ENCODE measurements around the gene PRKCZ. TPM values are rescaled to one million over a fixed set of nuclear protein-coding genes. Genes with fewer than 3 reads are reported as not detected.

Gene PRKCZ
- total and polyA plus RNA-seq, 12 donors = 8.4 to 18.4 (median 14.5) TPM

DNA sequence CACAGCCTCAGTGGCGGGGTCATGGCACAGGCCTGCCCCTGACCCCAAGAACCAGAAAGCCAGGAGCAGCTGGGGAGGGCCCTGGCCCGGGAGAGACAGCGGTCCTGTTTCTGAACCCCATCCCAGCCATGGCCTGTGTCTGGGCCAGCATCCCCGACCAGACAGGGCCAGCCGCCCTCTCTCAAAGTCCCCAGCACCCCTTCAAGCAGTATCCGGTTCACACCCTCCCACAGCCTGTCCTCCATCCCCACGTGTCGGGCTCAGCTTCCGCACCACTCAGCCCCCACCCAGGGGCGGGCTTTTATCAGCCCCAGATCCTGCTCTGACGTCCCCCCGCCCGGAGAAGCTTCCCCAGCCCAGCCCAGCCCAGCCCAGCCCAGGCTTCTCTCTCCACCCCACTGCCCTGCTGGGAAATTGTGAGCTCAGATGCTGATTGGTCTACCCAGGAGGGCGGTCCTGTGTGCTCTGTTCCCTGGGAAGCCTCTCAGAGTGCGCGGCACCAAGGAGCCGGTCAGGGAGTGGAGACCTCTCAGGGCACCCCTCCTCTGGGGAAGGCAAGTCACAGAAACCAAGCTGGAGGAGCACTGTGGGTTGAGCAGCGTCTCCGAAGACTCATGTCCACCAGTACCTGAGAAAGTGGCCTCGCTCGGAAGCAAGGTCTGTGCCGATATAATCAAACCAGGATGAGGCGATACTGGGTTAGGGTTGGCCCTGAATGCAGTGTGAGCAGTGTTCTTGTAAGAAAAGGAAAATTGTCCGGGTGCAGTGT is 149.0 kb downstream of the PRKCZ start:
- no peaks in the 10 kb centered on the region for H3K27me3 ChIP-seq
- intact Hi-C loops (cut with DNase I) = loop anchor here (2.0 to 10.0 kb wide), 8 partner anchors 33 to 446 kb away; partner anchors contain the start of gene PANK4 (in 1 of the 10)
- DNase-seq (peak; percentile 90 to 95), ATAC-seq (peak; percentile 79 to 88 (median 84))
- H3K36me3 ChIP-seq = no peaks in the 10 kb centered on the region
- no peaks in the 10 kb centered on the region for H3K9me3 ChIP-seq
- TF ChIP-seq, protein P1, sequence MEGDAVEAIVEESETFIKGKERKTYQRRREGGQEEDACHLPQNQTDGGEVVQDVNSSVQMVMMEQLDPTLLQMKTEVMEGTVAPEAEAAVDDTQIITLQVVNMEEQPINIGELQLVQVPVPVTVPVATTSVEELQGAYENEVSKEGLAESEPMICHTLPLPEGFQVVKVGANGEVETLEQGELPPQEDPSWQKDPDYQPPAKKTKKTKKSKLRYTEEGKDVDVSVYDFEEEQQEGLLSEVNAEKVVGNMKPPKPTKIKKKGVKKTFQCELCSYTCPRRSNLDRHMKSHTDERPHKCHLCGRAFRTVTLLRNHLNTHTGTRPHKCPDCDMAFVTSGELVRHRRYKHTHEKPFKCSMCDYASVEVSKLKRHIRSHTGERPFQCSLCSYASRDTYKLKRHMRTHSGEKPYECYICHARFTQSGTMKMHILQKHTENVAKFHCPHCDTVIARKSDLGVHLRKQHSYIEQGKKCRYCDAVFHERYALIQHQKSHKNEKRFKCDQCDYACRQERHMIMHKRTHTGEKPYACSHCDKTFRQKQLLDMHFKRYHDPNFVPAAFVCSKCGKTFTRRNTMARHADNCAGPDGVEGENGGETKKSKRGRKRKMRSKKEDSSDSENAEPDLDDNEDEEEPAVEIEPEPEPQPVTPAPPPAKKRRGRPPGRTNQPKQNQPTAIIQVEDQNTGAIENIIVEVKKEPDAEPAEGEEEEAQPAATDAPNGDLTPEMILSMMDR (IDR thresholded peaks at IDR 0.05) = peak in 1 of 9 donors; percentile 16
- H3K4me3 ChIP-seq = peak overlapping the region; percentile 31 to 64 (median 56)
- 5 to 8% methylated on average over 20 to 24 of the region's 24 CpGs for WGBS, 2 donors
- H3K27ac ChIP-seq = peak overlapping the region; percentile 70 to 90 (median 84)
- peaks cover 25 to 56% (median 44%) of the 10 kb centered on the region in 9 donors for H3K4me1 ChIP-seq

DNA sequence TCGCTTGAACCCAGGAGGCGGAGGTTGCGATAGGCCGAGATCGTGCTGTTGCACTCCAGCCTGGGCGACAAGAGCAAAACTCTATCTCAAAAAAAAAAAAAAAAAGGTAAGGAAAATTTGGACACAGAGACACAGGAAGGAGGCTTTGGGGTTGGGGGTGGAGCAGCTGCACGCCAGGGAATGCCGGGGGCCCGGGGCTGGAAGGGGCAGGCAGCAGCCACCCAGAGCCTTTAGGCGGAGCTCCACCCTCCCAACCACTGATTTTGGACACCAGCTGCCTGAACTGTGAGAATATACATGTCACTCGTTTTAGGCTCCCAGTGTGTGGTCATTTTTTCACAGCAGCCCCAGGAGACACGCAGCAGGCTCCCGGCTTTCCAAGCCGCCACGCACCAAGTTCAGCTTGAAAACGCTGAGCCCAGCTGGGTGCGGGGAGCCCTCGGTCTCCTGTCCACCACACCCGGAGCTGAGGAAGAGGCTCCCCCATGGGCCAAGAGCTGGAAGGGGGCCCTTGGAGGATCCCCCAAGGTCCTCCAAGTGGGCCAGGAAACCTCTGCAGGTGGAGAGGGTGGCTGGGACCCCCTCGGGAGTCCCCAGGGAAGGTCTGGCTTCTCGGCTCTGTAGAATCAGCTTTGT is 150.2 kb downstream of the PRKCZ start:
- Histone ChIP-seq H3K36me3 (no peaks in the 10 kb centered on the region), H3K4me1 (peaks cover 26 to 58% (median 46%) of the 10 kb centered on the region in 9 donors), H3K4me3 (peak overlapping the region in 4 of 10 donors; percentile 52 to 64 (median 62)), H3K9me3 (no peaks in the 10 kb centered on the region), H3K27me3 (no peaks in the 10 kb centered on the region), H3K27ac (peak overlapping the region in 3 of 10 donors; percentile 85 to 89 (median 86))
- intact Hi-C loops (cut with DNase I) = loop anchor here in 1 of 10 donors (5.0 kb wide), 1 partner anchor 342 kb away; no protein-coding TSS in a partner anchor
- WGBS, 2 donors = 69 to 74% methylated on average over 21 of the region's 21 CpGs
- no peak for DNase-seq
- TF ChIP-seq, protein P1 (IDR thresholded peaks at IDR 0.05) = no peak
- no peak for ATAC-seq

DNA sequence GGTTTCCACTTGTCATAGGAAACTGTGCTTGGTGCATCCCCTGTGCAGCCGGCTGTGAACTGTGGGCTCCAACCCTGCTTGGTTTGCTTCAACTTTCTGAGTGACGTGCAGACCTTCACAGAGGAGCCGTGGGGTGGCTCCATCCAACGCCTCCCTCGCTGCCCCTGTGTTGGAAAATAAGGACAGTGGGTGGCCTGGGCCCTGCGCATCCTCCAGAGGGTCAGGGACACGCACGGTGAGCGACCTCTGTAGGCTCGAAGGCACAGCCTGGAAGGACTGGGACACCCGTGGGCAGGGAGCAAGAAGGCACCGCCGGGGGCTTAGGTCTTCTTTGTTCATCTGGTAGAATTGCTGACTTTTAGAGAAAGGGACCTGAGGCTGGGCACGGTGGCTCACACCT is 150.9 kb downstream of the PRKCZ start:
- ATAC-seq (no peak), DNase-seq (no peak)
- H3K4me3 ChIP-seq = no peak overlapping the region
- H3K27me3 ChIP-seq = no peaks in the 10 kb centered on the region
- H3K9me3 ChIP-seq = no peaks in the 10 kb centered on the region
- 93 to 94% methylated on average over 14 of the region's 14 CpGs for WGBS, 2 donors
- no peaks in the 10 kb centered on the region for H3K36me3 ChIP-seq
- TF ChIP-seq, protein P1 (IDR thresholded peaks at IDR 0.05) = no peak
- intact Hi-C loops (cut with DNase I) = loop anchor here in 1 of 10 donors (5.0 kb wide), 1 partner anchor 341 kb away; no protein-coding TSS in a partner anchor
- no peak overlapping the region for H3K27ac ChIP-seq
- peaks cover 27 to 58% (median 47%) of the 10 kb centered on the region in 9 donors for H3K4me1 ChIP-seq

DNA sequence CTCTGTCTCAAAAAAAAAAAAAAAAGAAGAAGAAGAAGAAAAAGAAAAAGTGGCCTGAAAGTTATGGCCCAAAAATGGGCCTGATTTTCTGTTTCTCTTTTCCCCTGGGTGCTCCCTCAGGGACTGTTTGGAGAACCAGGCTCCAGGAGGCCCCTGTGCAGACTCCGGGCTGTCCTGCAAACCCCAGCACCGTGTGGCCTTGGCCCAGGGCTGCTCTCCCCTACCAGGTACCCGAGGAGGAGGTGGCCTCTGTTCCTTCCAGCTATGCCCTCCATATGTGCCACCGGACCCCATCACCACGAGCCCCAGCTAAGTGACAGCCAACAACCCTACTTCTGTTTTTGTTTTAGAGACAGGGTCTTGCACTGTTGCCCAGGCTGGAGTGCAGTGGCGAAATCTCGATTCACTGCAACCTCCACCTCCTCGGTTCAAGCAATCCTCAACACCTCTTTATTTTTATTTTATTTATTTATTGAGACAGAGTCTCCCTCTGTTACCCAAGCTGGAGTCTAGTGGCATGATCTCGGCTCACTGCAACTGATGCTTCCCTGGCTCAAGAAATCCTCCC is 151.9 kb downstream of the PRKCZ start:
- Histone ChIP-seq H3K9me3 (no peaks in the 10 kb centered on the region), H3K36me3 (no peaks in the 10 kb centered on the region), H3K27me3 (no peaks in the 10 kb centered on the region), H3K4me1 (peaks cover 30 to 66% (median 57%) of the 10 kb centered on the region in 9 donors), H3K4me3 (no peak overlapping the region), H3K27ac (no peak overlapping the region)
- intact Hi-C loops (cut with DNase I) = loop anchor here in 1 of 10 donors (5.0 kb wide), 1 partner anchor 340 kb away; no protein-coding TSS in a partner anchor
- DNase-seq = no peak
- ATAC-seq = no peak
- WGBS, 2 donors = 91 to 95% methylated on average over 9 of the region's 9 CpGs
- TF ChIP-seq, protein P1 (IDR thresholded peaks at IDR 0.05) = no peak
